GM23338 (cell line): ENCODE measurements around the gene LNX2.

Experiments used
- EZH2 ChIP-seq: fragments of 200-600 bp; sonication (generic); IDR thresholded peaks from one replicate; pipeline ENCODE4 v1.8.0; 2017; ENCODE audit warnings: antibody characterized with exemption, mild to moderate bottlenecking, low read depth; ENCODE audit not compliant: unreplicated experiment
- POLR2AphosphoS5 ChIP-seq: IDR thresholded peaks from 2 replicates; pipeline ENCODE4 v1.6.1; 2016; ENCODE audit warnings: antibody characterized with exemption, low read depth
- TF ChIP-seq, protein P1 (sequence below), 2 experiments: fragments of 200-600 bp in 1 of 2; sonication (generic) in 1 of 2; conservative IDR thresholded peaks; 2 replicates each; pipeline versions ENCODE4 v1.5.1 to v1.6.1; 2016 to 2017; ENCODE audit warnings: antibody characterized with exemption in 2 of 2, low read depth in 2 of 2, mild to moderate bottlenecking in 2 of 2, moderate library complexity in 1 of 2

DNA sequence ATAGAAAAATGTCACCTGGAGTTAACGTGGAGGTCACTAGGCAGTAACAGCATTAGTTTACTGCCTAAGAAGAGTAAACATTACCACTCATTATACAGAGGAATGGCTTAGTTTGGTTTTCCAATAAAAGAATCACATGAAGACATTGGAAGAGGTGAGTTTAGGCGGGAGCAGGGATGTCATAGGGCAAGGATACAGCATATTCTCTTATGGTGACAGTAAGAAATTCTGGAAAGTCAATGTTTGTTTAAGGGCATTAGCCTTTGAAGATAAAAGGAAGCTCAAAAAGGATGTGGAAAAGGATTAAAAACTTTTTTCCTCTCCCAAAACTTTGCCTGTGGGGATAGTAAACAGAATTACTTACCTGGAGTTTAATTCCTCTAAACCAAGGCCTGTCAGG lies 5.5 kb upstream of the LNX2 start:
- TF ChIP-seq, protein P1, sequence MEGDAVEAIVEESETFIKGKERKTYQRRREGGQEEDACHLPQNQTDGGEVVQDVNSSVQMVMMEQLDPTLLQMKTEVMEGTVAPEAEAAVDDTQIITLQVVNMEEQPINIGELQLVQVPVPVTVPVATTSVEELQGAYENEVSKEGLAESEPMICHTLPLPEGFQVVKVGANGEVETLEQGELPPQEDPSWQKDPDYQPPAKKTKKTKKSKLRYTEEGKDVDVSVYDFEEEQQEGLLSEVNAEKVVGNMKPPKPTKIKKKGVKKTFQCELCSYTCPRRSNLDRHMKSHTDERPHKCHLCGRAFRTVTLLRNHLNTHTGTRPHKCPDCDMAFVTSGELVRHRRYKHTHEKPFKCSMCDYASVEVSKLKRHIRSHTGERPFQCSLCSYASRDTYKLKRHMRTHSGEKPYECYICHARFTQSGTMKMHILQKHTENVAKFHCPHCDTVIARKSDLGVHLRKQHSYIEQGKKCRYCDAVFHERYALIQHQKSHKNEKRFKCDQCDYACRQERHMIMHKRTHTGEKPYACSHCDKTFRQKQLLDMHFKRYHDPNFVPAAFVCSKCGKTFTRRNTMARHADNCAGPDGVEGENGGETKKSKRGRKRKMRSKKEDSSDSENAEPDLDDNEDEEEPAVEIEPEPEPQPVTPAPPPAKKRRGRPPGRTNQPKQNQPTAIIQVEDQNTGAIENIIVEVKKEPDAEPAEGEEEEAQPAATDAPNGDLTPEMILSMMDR (conservative IDR thresholded peaks at IDR 0.05; ENCODE audit: low read depth in 2 of 2), result no peak
- TF ChIP-seq POLR2AphosphoS5 (no peak), EZH2 (no peak)
